ENCODE data around the gene SF3B3.

- TF ChIP-seq CTCF (optimal IDR thresholded peaks at IDR 0.05 in 1 of 3, IDR thresholded peaks at IDR 0.05 in 1 of 3, conservative IDR thresholded peaks at IDR 0.05 in 1 of 3; ENCODE audit: extremely low read depth in 1 of 3, insufficient read depth in 2 of 3, low read length in 3 of 3) (no peak), EZH2 (IDR thresholded peaks at IDR 0.05; ENCODE audit: low read length) (no peak)
Observed at GRCh38 chr16:70589998-70590471, 66.4 kb downstream of the SF3B3 start.
